Esophagus muscularis mucosa (tissue), 4 donors: ENCODE results near the gene GTF3C1. TPM values are rescaled to one million over a fixed set of nuclear protein-coding genes. Genes with fewer than 3 reads are reported as not detected.

ENCODE experiments used
- DNase-seq: peaks from one replicate; pipeline ENCODE4 v3.0.0-alpha.2; 2017; ENCODE audit errors: extremely low spot score
- H3K27ac ChIP-seq, 4 donors: fragments of 200-600 bp; sonication (generic); replicated peaks in 1 of 4; 1 replicate in 3 of 4; 2 replicates in 1 of 4; pipeline ENCODE4 v1.5.1; 2016 to 2019; ENCODE audit warnings: mild to moderate bottlenecking in 1 of 4
- H3K27me3 ChIP-seq, 4 donors: fragments of 200-600 bp; sonication (generic); one replicate each; pipeline versions ENCODE4 v1.5.1 to v1.6.0; 2016 to 2019
- H3K36me3 ChIP-seq, 4 donors: fragments of 200-600 bp; sonication (generic); one replicate each; pipeline ENCODE4 v1.5.1; 2016 to 2019
- H3K4me1 ChIP-seq, 4 donors: fragments of 200-600 bp; sonication (generic); one replicate each; pipeline ENCODE4 v1.5.1; 2016 to 2019
- H3K4me3 ChIP-seq, 4 donors: fragments of 200-600 bp; sonication (generic); 1 replicate in 2 of 4; 2 replicates in 2 of 4; pipeline ENCODE4 v1.5.1; 2016 to 2019; ENCODE audit warnings: mild to moderate bottlenecking in 4 of 4, moderate library complexity in 1 of 4
- H3K9me3 ChIP-seq, 4 donors: fragments of 200-600 bp; sonication (generic); 1 replicate in 3 of 4; 2 replicates in 1 of 4; pipeline ENCODE4 v1.5.1; 2016 to 2019
- EP300 ChIP-seq: sonication (generic); formaldehyde crosslinking; IDR thresholded peaks from one replicate; pipeline ENCODE4 v1.6.1; 2017; ENCODE audit warnings: antibody characterized with exemption
- POLR2A ChIP-seq: fragments of 450-650 bp; IDR thresholded peaks from one replicate; pipeline ENCODE4 v1.6.1; 2017; ENCODE audit warnings: antibody characterized with exemption, moderate library complexity, mild to moderate bottlenecking, low read depth
- POLR2AphosphoS5 ChIP-seq, 2 donors: sonication (generic); formaldehyde crosslinking; IDR thresholded peaks; one replicate each; pipeline ENCODE4 v1.6.1; 2017; ENCODE audit warnings: antibody characterized with exemption in 2 of 2
- WGBS: methylation state at CpG from one replicate; pipeline ENCODE4 v1.1.5; 2018; 5-methylcytosine and 5-hydroxymethylcytosine counted together
- intact Hi-C: fragments of 100-400 bp; cut with DNase I; formaldehyde crosslinking; loops from one replicate; pipeline ENCODE4 v1.15.1; 2023
- total RNA-seq, 4 donors: library from RNA; depleted of rRNA; stranded (reverse); fragments of >200 nt; gene quantifications; one replicate each; pipeline versions ENCODE4 v1.1.0 to v1.2.1, GENCODE V29; 2016
- TF ChIP-seq, protein P1 (sequence below), 3 experiments: fragments of 200-600 bp in 2 of 3; fragments of 450-650 bp in 1 of 3; sonication (generic) in 2 of 3; IDR thresholded peaks; one replicate each; pipeline ENCODE4 v1.5.1; 2017 to 2019; ENCODE audit warnings: antibody characterized with exemption in 3 of 3, mild to moderate bottlenecking in 2 of 3, moderate library complexity in 1 of 3

Gene GTF3C1
- total RNA-seq, 4 donors from 2014 or later: 37.6 to 65.4 (median 54.8) TPM

GRCh38 chr16:27489421-27489820, 60.3 kb downstream of the GTF3C1 start:
- H3K27me3 ChIP-seq: no peaks in the 10 kb centered on the region
- peaks cover 80 to 100% (median 99%) of the 10 kb centered on the region in 4 donors for H3K36me3 ChIP-seq
- no peaks in the 10 kb centered on the region for H3K4me1 ChIP-seq
- intact Hi-C loops: no loop called here
- H3K9me3 ChIP-seq: no peaks in the 10 kb centered on the region
- no peak for DNase-seq
- 97% methylated on average over 16 of the region's 21 CpGs for WGBS
- TF ChIP-seq, protein P1, sequence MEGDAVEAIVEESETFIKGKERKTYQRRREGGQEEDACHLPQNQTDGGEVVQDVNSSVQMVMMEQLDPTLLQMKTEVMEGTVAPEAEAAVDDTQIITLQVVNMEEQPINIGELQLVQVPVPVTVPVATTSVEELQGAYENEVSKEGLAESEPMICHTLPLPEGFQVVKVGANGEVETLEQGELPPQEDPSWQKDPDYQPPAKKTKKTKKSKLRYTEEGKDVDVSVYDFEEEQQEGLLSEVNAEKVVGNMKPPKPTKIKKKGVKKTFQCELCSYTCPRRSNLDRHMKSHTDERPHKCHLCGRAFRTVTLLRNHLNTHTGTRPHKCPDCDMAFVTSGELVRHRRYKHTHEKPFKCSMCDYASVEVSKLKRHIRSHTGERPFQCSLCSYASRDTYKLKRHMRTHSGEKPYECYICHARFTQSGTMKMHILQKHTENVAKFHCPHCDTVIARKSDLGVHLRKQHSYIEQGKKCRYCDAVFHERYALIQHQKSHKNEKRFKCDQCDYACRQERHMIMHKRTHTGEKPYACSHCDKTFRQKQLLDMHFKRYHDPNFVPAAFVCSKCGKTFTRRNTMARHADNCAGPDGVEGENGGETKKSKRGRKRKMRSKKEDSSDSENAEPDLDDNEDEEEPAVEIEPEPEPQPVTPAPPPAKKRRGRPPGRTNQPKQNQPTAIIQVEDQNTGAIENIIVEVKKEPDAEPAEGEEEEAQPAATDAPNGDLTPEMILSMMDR (IDR thresholded peaks at IDR 0.05): no peak
- TF ChIP-seq EP300 (no peak), POLR2A (no peak), POLR2AphosphoS5 (IDR thresholded peaks at IDR 0.05) (no peak)
- no peak overlapping the region for H3K27ac ChIP-seq
- no peak overlapping the region for H3K4me3 ChIP-seq

DNA sequence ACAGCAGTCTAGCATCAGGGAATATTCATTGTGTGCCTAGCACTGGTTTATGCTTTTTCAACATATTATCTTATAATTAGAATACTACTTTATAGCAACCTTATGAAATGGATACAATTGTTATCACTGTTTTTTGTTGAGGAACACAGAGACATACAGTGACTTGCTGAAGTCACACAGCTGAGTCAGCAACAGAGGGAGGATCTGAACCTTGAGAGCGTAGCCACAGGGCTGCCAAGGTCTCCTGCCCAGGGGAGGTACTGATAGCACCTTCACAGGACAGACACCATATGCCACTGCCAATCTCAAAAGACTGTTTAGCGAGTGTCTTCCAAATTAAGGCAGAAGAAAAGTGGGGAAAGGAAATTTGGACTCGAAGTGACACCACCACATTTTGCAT, 63.0 kb downstream of the GTF3C1 start:
- TF ChIP-seq POLR2A: no peak
- TF ChIP-seq, protein P1 (IDR thresholded peaks at IDR 0.05): no peak
- TF ChIP-seq EP300: no peak
- TF ChIP-seq POLR2AphosphoS5 (IDR thresholded peaks at IDR 0.05): no peak
- no peak overlapping the region for H3K4me3 ChIP-seq
- no peaks in the 10 kb centered on the region for H3K27me3 ChIP-seq
- no peaks in the 10 kb centered on the region for H3K4me1 ChIP-seq
- DNase-seq: no peak
- H3K9me3 ChIP-seq: no peaks in the 10 kb centered on the region
- WGBS: 87% methylated on average over 3 of the region's 3 CpGs
- intact Hi-C loops: no loop called here
- peaks cover 91 to 100% (median 100%) of the 10 kb centered on the region in 4 donors for H3K36me3 ChIP-seq
- no peak overlapping the region for H3K27ac ChIP-seq

GRCh38 chr16:27486344-27486743, 63.4 kb downstream of the GTF3C1 start:
- H3K9me3 ChIP-seq: no peaks in the 10 kb centered on the region
- intact Hi-C loops: no loop called here
- no peaks in the 10 kb centered on the region for H3K4me1 ChIP-seq
- 75% methylated on average over 8 of the region's 8 CpGs for whole genome bisulfite sequencing
- no peaks in the 10 kb centered on the region for H3K27me3 ChIP-seq
- TF ChIP-seq, protein P1 (IDR thresholded peaks at IDR 0.05): no peak
- no peak overlapping the region for H3K4me3 ChIP-seq
- H3K27ac ChIP-seq: no peak overlapping the region
- DNase-seq: no peak
- peaks cover 91 to 100% (median 100%) of the 10 kb centered on the region in 4 donors for H3K36me3 ChIP-seq

DNA sequence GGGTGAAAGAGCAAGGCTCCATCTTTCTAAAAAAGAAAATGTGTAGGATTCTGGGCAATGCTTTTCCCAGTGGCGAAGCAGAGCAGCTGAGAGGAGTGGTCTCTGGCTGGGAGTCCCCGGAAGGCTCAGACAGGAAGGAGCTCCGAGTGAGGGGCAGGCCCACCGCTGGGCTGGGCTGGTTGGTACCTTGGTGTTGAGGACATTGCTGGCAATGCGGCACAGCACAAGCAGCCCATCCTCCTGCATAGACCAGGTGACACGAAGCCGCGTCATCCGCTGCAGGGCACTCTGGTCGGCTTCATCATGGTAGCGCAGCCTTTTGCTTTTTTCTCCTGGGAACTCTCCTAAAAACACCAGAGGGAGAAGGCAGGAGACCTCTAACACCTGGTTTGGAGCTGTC, 63.9 kb downstream of the GTF3C1 start:
- DNase-seq: no peak

More for the DNA sequence above, 63.9 kb downstream of the GTF3C1 start:
- Histone ChIP-seq H3K4me1 (no peaks in the 10 kb centered on the region), H3K36me3 (peaks cover 95 to 100% (median 100%) of the 10 kb centered on the region in 4 donors), H3K9me3 (no peaks in the 10 kb centered on the region), H3K4me3 (no peak overlapping the region), H3K27ac (no peak overlapping the region), H3K27me3 (no peaks in the 10 kb centered on the region)
- 92% methylated on average over 11 of the region's 11 CpGs for WGBS
- TF ChIP-seq POLR2AphosphoS5 (IDR thresholded peaks at IDR 0.05) (no peak), POLR2A (no peak), EP300 (no peak)
- TF ChIP-seq, protein P1 (IDR thresholded peaks at IDR 0.05): no peak
- intact Hi-C loops: no loop called here
